Mesendoderm (in vitro differentiated cells): ENCODE data around the gene NOXO1.
A peak's percentile ranks its signal among the peaks of the same experiment; 100 is the strongest.

Source experiments
- DNase-seq: peaks from one replicate; pipeline ENCODE4 v3.0.0; 2013
- H2AK5ac ChIP-seq: 2 replicates; pipeline ENCODE4 v1.6.1; 2013; ENCODE audit warnings: low read length, inconsistent platforms
- H2BK120ac ChIP-seq: 2 replicates; pipeline ENCODE4 v1.6.1; 2013; ENCODE audit warnings: low read depth, mild to moderate bottlenecking, low read length, moderate library complexity, mixed read lengths
- H2BK15ac ChIP-seq: replicated peaks from 2 replicates; pipeline ENCODE4 v1.6.1; 2013; ENCODE audit warnings: low read depth, mild to moderate bottlenecking, moderate library complexity
- H2BK5ac ChIP-seq: 2 replicates; pipeline ENCODE4 v1.6.1; 2013; ENCODE audit warnings: low read length, inconsistent platforms
- H3K18ac ChIP-seq: 2 replicates; pipeline ENCODE4 v1.6.1; 2013; ENCODE audit warnings: mild to moderate bottlenecking, low read length, mixed read lengths
- H3K23ac ChIP-seq: one replicate; pipeline ENCODE4 v1.6.1; 2013; ENCODE audit warnings: low read length
- H3K27ac ChIP-seq: 2 replicates; pipeline ENCODE4 v1.5.1; 2013; ENCODE audit warnings: low read depth, mild to moderate bottlenecking, inconsistent platforms, low read length, moderate library complexity
- H3K27me3 ChIP-seq: 2 replicates; pipeline ENCODE4 v1.6.1; 2013; ENCODE audit warnings: low read length, control low read depth, mild to moderate bottlenecking, inconsistent platforms; ENCODE audit not compliant: insufficient read depth, poor library complexity
- H3K36me3 ChIP-seq: 2 replicates; pipeline ENCODE4 v1.6.1; 2013; ENCODE audit warnings: low read length, inconsistent platforms; ENCODE audit not compliant: control insufficient read depth, insufficient read depth
- H3K4ac ChIP-seq: one replicate; pipeline ENCODE4 v1.6.1; 2013; ENCODE audit warnings: low read depth, mild to moderate bottlenecking, low read length, moderate library complexity
- H3K4me1 ChIP-seq: 2 replicates; pipeline ENCODE4 v1.6.1; 2013; ENCODE audit warnings: low read depth, low read length, inconsistent platforms; ENCODE audit not compliant: control insufficient read depth
- H3K4me2 ChIP-seq: 2 replicates; pipeline ENCODE4 v1.6.1; 2013; ENCODE audit warnings: low read length
- H3K4me3 ChIP-seq: 2 replicates; pipeline ENCODE4 v1.5.1; 2013; ENCODE audit warnings: mild to moderate bottlenecking, low read length
- H3K56ac ChIP-seq: one replicate; pipeline ENCODE4 v1.6.1; 2013; ENCODE audit warnings: low read length
- H3K79me1 ChIP-seq: 2 replicates; pipeline ENCODE4 v1.6.1; 2013; ENCODE audit warnings: low read length, inconsistent platforms
- H3K79me2 ChIP-seq: 2 replicates; pipeline ENCODE4 v1.6.1; 2013; ENCODE audit warnings: mild to moderate bottlenecking, low read length; ENCODE audit not compliant: control insufficient read depth, insufficient read depth
- H3K9ac ChIP-seq: 2 replicates; pipeline ENCODE4 v1.6.1; 2013; ENCODE audit warnings: low read length, inconsistent platforms
- H4K5ac ChIP-seq: one replicate; pipeline ENCODE4 v1.6.1; 2013; ENCODE audit warnings: low read length
- H4K8ac ChIP-seq: one replicate; pipeline ENCODE4 v1.6.1; 2013; ENCODE audit warnings: low read depth, mild to moderate bottlenecking, control low read depth, low read length, moderate library complexity
- WGBS: extraction: QIAGEN DNeasy Blood & Tissue Kit; methylation state at CpG from one replicate; pipeline ENCODE4 v1.1.7; 2013; ENCODE audit warnings: low lambda C conversion rate, missing lambda C conversion rate; ENCODE audit not compliant: insufficient coverage; ENCODE audit errors: extremely low coverage; 5-methylcytosine and 5-hydroxymethylcytosine counted together

The NOXO1 gene

GRCh38 chr16:1936945-1937479 is 44.3 kb downstream of the NOXO1 start:
- Histone ChIP-seq H3K4ac (no peak overlapping the region), H3K79me1 (no peaks in the 10 kb centered on the region), H3K4me1 (no peaks in the 10 kb centered on the region), H3K56ac (no peak overlapping the region), H2BK120ac (no peak overlapping the region), H4K8ac (no peak overlapping the region), H4K5ac (no peak overlapping the region), H3K4me3 (no peak overlapping the region), H3K36me3 (no peaks in the 10 kb centered on the region), H3K23ac (no peak overlapping the region), H2BK5ac (no peak overlapping the region), H3K18ac (no peak overlapping the region), H3K79me2 (no peaks in the 10 kb centered on the region), H2AK5ac (no peak overlapping the region), H2BK15ac (no peak overlapping the region), H3K9ac (no peak overlapping the region), H3K27ac (no peak overlapping the region), H3K27me3 (no peaks in the 10 kb centered on the region), H3K4me2 (no peak overlapping the region)
- no peak for DNase-seq
- no CpG with 5 or more reads among the region's 11 CpGs for WGBS

GRCh38 chr16:1933097-1933661 is 48.1 kb downstream of the NOXO1 start:
- no peak overlapping the region for H4K5ac ChIP-seq
- no peaks in the 10 kb centered on the region for H3K4me1 ChIP-seq
- no peak overlapping the region for H2BK120ac ChIP-seq
- H3K9ac ChIP-seq: no peak overlapping the region
- H3K18ac ChIP-seq: no peak overlapping the region
- no peak overlapping the region for H4K8ac ChIP-seq
- no peak for DNase-seq
- H3K36me3 ChIP-seq: no peaks in the 10 kb centered on the region
- H3K4me3 ChIP-seq: no peak overlapping the region
- no peak overlapping the region for H3K4me2 ChIP-seq
- H3K79me1 ChIP-seq: no peaks in the 10 kb centered on the region
- WGBS: no CpG with 5 or more reads among the region's 23 CpGs
- no peak overlapping the region for H3K56ac ChIP-seq
- H3K23ac ChIP-seq: no peak overlapping the region
- H3K27me3 ChIP-seq: no peaks in the 10 kb centered on the region
- H2AK5ac ChIP-seq: no peak overlapping the region
- no peak overlapping the region for H2BK15ac ChIP-seq
- no peaks in the 10 kb centered on the region for H3K79me2 ChIP-seq
- no peak overlapping the region for H3K27ac ChIP-seq
- no peak overlapping the region for H3K4ac ChIP-seq
- H2BK5ac ChIP-seq: no peak overlapping the region

GRCh38 chr16:1932050-1933028 is 48.9 kb downstream of the NOXO1 start:
- no peak overlapping the region for H3K4me2 ChIP-seq
- peak; percentile 80 for DNase-seq
- no CpG with 5 or more reads among the region's 19 CpGs for WGBS

DNA sequence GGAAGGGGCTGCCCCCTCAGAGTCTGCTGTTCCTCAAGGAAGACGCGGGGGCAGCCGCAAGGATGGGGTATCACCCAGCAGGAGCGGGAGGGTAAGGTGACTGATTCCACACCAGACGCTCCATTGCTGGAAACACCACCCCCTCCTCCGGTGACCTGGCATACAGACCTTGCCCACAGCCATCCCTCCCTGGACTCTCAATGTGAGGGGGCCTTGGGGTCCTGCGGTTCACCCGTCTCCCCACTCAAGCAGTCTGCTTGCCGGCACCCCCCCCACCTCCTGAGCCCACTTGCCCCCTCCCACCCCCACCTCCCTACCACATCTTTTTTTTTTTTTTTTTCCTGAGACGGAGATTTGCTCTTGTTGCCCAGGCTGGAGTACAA is 50.9 kb downstream of the NOXO1 start:
- Histone ChIP-seq H2BK5ac (no peak overlapping the region), H3K23ac (no peak overlapping the region), H2BK120ac (no peak overlapping the region), H3K4me1 (no peaks in the 10 kb centered on the region), H3K79me2 (no peaks in the 10 kb centered on the region), H4K5ac (no peak overlapping the region), H3K9ac (no peak overlapping the region), H3K27ac (no peak overlapping the region), H3K36me3 (no peaks in the 10 kb centered on the region), H2AK5ac (no peak overlapping the region), H3K4ac (no peak overlapping the region), H3K4me2 (no peak overlapping the region), H3K4me3 (no peak overlapping the region), H3K79me1 (no peaks in the 10 kb centered on the region), H2BK15ac (no peak overlapping the region), H3K18ac (no peak overlapping the region), H4K8ac (no peak overlapping the region), H3K56ac (no peak overlapping the region), H3K27me3 (no peaks in the 10 kb centered on the region)
- DNase-seq: no peak
- WGBS: no CpG with 5 or more reads among the region's 10 CpGs

More at GRCh38 chr16:1932050-1933028, 48.9 kb downstream of the NOXO1 start:
- H3K56ac ChIP-seq: no peak overlapping the region
- no peak overlapping the region for H3K23ac ChIP-seq
- H3K18ac ChIP-seq: no peak overlapping the region
- no peaks in the 10 kb centered on the region for H3K79me2 ChIP-seq
- no peak overlapping the region for H3K27ac ChIP-seq
- no peak overlapping the region for H2BK120ac ChIP-seq
- no peaks in the 10 kb centered on the region for H3K79me1 ChIP-seq
- H3K27me3 ChIP-seq: no peaks in the 10 kb centered on the region
- H2BK15ac ChIP-seq: no peak overlapping the region
- no peak overlapping the region for H2BK5ac ChIP-seq
- no peak overlapping the region for H4K5ac ChIP-seq
- H3K36me3 ChIP-seq: no peaks in the 10 kb centered on the region
- no peak overlapping the region for H2AK5ac ChIP-seq
- H3K4ac ChIP-seq: no peak overlapping the region
- H4K8ac ChIP-seq: no peak overlapping the region
- H3K9ac ChIP-seq: no peak overlapping the region
- H3K4me3 ChIP-seq: no peak overlapping the region
- no peaks in the 10 kb centered on the region for H3K4me1 ChIP-seq

DNA sequence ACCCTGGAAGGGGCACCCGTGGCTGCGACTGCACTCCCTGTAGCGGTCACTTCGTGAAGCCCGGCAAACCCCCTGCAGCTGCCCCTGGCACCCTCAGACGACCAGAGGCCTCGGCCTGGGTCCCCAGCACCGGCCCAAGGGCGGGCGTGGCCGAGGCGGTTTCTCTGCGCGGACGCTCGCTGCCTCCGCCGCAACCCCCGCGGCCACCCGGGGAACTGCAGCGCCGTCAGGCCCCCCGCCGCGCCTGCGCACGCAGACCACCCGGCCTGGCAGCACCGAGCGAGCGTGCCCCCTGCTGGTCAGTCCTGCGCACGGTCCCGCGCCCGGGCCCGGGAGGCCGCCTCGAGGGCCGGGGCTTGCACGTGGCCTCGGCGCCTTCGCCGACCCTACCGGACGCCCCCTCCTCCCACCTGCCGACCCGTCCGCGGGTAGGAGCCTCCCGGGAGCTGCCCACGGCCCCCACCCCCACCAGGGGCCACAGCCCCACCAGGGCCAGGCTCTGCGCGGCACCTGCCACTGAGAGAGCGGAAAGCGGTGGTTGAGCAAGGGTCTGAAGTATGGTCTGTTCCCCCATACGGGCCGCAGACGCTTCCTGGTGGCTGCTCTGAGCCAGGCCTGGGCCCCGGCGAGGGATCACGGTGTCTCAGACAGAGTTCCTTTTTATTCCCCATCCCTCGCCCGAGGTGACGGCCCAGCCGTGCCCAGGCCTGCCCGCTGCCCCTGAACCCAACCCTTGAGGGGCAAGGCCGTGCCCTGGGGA is 51.5 kb downstream of the NOXO1 start:
- Histone ChIP-seq H2BK15ac (no peak overlapping the region), H4K8ac (no peak overlapping the region), H3K27me3 (no peaks in the 10 kb centered on the region), H4K5ac (no peak overlapping the region), H3K23ac (no peak overlapping the region), H3K4me3 (no peak overlapping the region), H3K4me1 (no peaks in the 10 kb centered on the region), H3K79me1 (no peaks in the 10 kb centered on the region), H2BK120ac (no peak overlapping the region), H3K56ac (peak overlapping the region; percentile 91), H2AK5ac (no peak overlapping the region), H3K9ac (peak overlapping the region; percentile 66), H3K27ac (no peak overlapping the region), H3K4ac (peak overlapping the region; percentile 60), H3K18ac (peak overlapping the region; percentile 89), H3K36me3 (no peaks in the 10 kb centered on the region), H2BK5ac (no peak overlapping the region), H3K79me2 (no peaks in the 10 kb centered on the region), H3K4me2 (peak overlapping the region; percentile 57)
- WGBS: no CpG with 5 or more reads among the region's 70 CpGs
- peak; percentile 82 for DNase-seq
